ENCODE data around the gene TGIF1. TPM values are rescaled to one million over a fixed set of nuclear protein-coding genes. Genes with fewer than 3 reads are reported as not detected.

Gene TGIF1
- total RNA-seq, 2 donors from 2014 or later: 56.3 to 71.7 TPM

DNA sequence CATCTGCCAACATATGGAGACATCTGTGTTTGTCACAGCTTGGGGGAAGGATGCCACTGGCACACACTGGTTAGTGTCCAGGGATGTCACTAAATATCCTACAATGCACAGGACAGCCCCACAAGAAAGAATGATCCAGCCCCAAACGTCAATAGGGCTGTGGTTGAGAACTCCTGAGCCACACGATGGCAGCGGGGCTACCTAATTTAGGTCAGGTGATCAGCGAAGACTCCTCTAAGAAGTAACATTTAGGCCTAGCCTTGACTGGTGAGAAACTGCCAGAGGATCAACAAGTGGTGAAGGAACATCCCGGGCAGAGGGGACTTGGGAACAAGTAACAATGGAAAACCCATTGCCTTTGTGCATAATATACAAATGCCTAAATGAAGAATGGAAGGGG lies 5.0 kb upstream of the TGIF1 start:
- Mint-ChIP-seq H3K27me3 (no peaks in the 10 kb centered on the region), H3K27ac (peak overlapping the region; percentile 100), H3K4me1 (peaks cover 13% of the 10 kb centered on the region), H3K36me3 (ENCODE audit: low read depth) (no peaks in the 10 kb centered on the region), H3K4me3 (no peak overlapping the region)
- no peaks in the 10 kb centered on the region for H3K9me3 ChIP-seq (ENCODE audit: control insufficient read depth, low read length, poor library complexity, severe bottlenecking)
- DNase-seq (no peak), ATAC-seq (no peak)

- peak overlapping the region; percentile 96 for H3K4me3 Mint-ChIP-seq
- no peaks in the 10 kb centered on the region for H3K36me3 Mint-ChIP-seq (ENCODE audit: low read depth)
- peaks cover 21% of the 10 kb centered on the region for H3K4me1 Mint-ChIP-seq
- peak overlapping the region; percentile 100 for H3K27ac Mint-ChIP-seq
- DNase-seq (peak in 1 of 3 donors; percentile 13), ATAC-seq (no peak)
- H3K9me3 ChIP-seq (ENCODE audit: control insufficient read depth, low read length, poor library complexity, severe bottlenecking): no peaks in the 10 kb centered on the region
- no peaks in the 10 kb centered on the region for H3K27me3 Mint-ChIP-seq
Observed at GRCh38 chr18:3447068-3447894, 2.7 kb upstream of the TGIF1 start.

GRCh38 chr18:3447895-3448837 lies 1.8 kb upstream of the TGIF1 start:
- Mint-ChIP-seq H3K4me3 (peak overlapping the region; percentile 96), H3K4me1 (peaks cover 28% of the 10 kb centered on the region), H3K36me3 (ENCODE audit: low read depth) (no peaks in the 10 kb centered on the region), H3K27ac (peak overlapping the region; percentile 100), H3K27me3 (no peaks in the 10 kb centered on the region)
- DNase-seq (peak; percentile 70 to 82 (median 78)), ATAC-seq (peak; percentile 67)
- peaks cover 4% of the 10 kb centered on the region for H3K9me3 ChIP-seq (ENCODE audit: control insufficient read depth, low read length, poor library complexity, severe bottlenecking)

DNA sequence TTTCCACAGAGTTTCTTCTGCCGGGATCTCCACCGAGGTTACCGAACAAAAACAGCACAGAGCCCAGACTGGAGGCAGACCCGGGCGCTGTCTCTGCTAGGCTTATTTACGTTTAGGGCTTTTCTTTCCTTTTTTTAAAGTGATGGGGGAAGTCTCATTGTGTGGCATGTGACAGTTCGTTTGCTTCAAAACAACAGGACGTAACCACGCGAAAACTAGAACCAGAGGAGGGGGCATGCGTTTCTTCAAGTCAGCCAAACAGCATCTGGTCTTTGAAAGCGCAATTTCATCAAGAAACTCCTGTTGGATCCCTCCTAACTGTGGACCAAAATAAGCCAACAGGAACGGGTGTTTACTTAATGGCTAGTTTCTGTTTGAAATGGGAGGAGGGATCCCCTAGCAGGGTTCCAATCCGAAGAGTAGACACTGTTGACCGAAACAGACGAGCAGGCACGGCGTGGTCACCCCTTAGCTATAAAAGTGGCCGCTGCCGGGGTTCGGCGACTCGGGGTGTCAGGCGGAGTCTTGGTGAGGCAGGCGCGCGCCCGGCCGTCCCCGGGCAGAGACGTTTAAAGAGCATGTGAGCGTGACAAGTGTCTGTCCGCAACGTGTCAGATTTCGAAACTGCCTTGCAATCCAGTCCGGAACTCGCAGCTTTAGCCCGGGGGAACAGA lies 997 bp upstream of the TGIF1 start:
- H3K9me3 ChIP-seq (ENCODE audit: control insufficient read depth, low read length, poor library complexity, severe bottlenecking): peaks cover 4% of the 10 kb centered on the region
- Mint-ChIP-seq H3K27me3 (no peaks in the 10 kb centered on the region), H3K4me3 (peak overlapping the region; percentile 96), H3K4me1 (peaks cover 30% of the 10 kb centered on the region), H3K27ac (peak overlapping the region; percentile 100), H3K36me3 (ENCODE audit: low read depth) (no peaks in the 10 kb centered on the region)
- DNase-seq (peak; percentile 60 to 72 (median 68)), ATAC-seq (peak; percentile 62)

DNA sequence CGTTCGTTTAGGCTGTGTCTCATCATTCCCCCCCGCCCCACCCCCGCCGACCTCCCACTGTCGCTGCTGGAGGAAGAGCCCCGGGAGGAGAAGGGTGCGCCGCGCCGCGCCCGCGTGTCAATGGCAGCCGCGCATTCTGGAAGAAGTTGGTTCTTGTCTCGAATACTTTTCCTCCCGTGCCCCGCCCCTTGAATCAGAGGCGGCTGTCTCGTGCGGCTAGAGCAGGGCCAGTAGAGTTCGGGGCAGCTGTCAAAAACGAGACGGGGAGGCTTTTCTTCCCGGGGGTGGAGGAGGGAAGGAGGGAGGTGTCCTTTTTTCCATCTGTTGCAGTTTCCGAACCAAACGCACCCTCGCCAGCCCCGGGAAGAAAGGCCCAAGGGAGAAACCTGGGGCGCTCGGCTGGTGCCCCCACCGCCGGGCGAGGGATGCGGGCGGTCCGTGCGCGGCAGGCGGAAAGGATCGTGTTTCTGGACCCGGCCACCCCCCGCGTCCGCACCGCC lies 410 bp upstream of the TGIF1 start:
- no peaks in the 10 kb centered on the region for H3K27me3 Mint-ChIP-seq
- H3K27ac Mint-ChIP-seq: peak overlapping the region; percentile 100
- no peaks in the 10 kb centered on the region for H3K36me3 Mint-ChIP-seq (ENCODE audit: low read depth)
- H3K9me3 ChIP-seq (ENCODE audit: control insufficient read depth, low read length, poor library complexity, severe bottlenecking): peaks cover 4% of the 10 kb centered on the region
- peak overlapping the region; percentile 96 for H3K4me3 Mint-ChIP-seq
- ATAC-seq: peak; percentile 28
- peaks cover 30% of the 10 kb centered on the region for H3K4me1 Mint-ChIP-seq
- DNase-seq: peak in 1 of 3 donors; percentile 60

DNA sequence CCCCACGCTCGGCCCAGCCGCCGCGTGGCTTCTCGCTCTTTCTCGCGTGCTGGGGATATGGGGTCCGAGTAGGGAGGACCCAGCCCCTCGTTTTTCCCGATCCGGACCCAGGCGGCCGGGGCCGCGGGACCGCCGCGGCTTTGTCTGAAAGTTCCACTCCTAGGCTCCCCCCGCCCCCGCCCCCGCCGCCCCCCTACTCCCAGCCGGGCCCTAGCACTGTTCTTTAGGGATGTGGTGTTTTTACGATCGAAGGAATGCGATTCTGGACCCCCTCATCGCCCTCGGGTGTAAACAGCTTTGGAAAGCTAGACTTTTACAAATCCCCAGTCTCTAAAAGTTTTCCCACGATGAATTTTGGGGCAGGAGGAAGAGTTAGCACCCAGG lies 819 bp downstream of the TGIF1 start:
- Mint-ChIP-seq H3K4me3 (peak overlapping the region; percentile 96), H3K4me1 (peaks cover 33% of the 10 kb centered on the region), H3K27me3 (no peaks in the 10 kb centered on the region), H3K36me3 (ENCODE audit: low read depth) (no peaks in the 10 kb centered on the region), H3K27ac (peak overlapping the region; percentile 100)
- ATAC-seq (no peak), DNase-seq (no peak)
- peaks cover 4% of the 10 kb centered on the region for H3K9me3 ChIP-seq (ENCODE audit: control insufficient read depth, low read length, poor library complexity, severe bottlenecking)

- Mint-ChIP-seq H3K36me3 (ENCODE audit: low read depth) (peaks cover 2% of the 10 kb centered on the region), H3K4me3 (peak overlapping the region; percentile 96), H3K27ac (peak overlapping the region; percentile 100), H3K4me1 (peaks cover 36% of the 10 kb centered on the region), H3K27me3 (no peaks in the 10 kb centered on the region)
- H3K9me3 ChIP-seq (ENCODE audit: control insufficient read depth, low read length, poor library complexity, severe bottlenecking): peaks cover 4% of the 10 kb centered on the region
- DNase-seq (peak; percentile 58 to 81 (median 73)), ATAC-seq (peak; percentile 15)
Observed at GRCh38 chr18:3451183-3451988, 1.4 kb downstream of the TGIF1 start.

GRCh38 chr18:3451989-3452749 lies 2.2 kb downstream of the TGIF1 start:
- Mint-ChIP-seq H3K4me1 (peaks cover 35% of the 10 kb centered on the region), H3K36me3 (ENCODE audit: low read depth) (peaks cover 5% of the 10 kb centered on the region)

DNA sequence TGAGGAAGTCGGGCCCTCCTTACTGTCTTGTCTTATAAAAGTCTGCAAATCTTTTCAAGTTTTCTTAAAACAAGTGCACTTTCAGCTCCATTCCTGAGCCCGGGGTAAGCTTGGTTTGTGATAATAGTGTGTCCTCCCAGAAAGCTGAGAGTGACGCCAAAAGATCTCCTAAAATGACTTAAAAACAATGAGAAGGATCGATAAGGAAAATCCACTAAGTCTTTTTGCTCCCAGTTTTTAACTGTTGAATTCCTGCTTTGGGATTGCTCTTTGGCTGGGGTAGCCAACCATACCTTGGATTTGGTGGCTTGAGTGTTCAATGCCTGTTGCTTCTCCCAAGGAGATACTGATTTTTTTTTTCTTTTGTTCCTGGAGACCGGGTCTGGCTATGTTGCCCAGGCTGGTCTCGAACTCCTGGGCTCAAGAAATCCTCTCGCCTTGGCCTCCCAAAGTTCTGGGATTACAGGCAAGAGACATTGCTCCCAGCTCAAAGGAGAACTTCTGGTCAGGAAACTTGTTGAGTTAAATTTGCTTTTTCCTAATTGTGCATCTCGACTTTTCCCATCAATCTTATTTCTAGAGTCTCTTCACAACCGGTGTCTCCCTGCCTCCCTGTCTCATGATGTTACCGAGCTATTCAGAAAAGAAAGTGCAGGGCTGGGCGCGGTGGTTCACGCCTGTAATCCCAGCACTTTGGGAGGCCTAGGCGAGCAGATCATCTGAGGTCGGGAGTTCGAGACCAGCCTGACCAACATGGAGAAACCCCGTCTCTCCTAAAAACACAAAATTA lies 3.0 kb downstream of the TGIF1 start:
- peaks cover 4% of the 10 kb centered on the region for H3K9me3 ChIP-seq (ENCODE audit: control insufficient read depth, low read length, poor library complexity, severe bottlenecking)
- Mint-ChIP-seq H3K27me3 (no peaks in the 10 kb centered on the region), H3K4me3 (peak overlapping the region; percentile 96), H3K27ac (peak overlapping the region; percentile 100), H3K4me1 (peaks cover 41% of the 10 kb centered on the region), H3K36me3 (ENCODE audit: low read depth) (peaks cover 5% of the 10 kb centered on the region)
- no peak for ATAC-seq
- DNase-seq: no peak

More at GRCh38 chr18:3451989-3452749, 2.2 kb downstream of the TGIF1 start:
- peak overlapping the region; percentile 100 for H3K27ac Mint-ChIP-seq
- peak; percentile 11 to 22 (median 15) for DNase-seq
- ATAC-seq: no peak
- H3K4me3 Mint-ChIP-seq: peak overlapping the region; percentile 96
- no peaks in the 10 kb centered on the region for H3K27me3 Mint-ChIP-seq
- H3K9me3 ChIP-seq (ENCODE audit: control insufficient read depth, low read length, poor library complexity, severe bottlenecking): peaks cover 4% of the 10 kb centered on the region

DNA sequence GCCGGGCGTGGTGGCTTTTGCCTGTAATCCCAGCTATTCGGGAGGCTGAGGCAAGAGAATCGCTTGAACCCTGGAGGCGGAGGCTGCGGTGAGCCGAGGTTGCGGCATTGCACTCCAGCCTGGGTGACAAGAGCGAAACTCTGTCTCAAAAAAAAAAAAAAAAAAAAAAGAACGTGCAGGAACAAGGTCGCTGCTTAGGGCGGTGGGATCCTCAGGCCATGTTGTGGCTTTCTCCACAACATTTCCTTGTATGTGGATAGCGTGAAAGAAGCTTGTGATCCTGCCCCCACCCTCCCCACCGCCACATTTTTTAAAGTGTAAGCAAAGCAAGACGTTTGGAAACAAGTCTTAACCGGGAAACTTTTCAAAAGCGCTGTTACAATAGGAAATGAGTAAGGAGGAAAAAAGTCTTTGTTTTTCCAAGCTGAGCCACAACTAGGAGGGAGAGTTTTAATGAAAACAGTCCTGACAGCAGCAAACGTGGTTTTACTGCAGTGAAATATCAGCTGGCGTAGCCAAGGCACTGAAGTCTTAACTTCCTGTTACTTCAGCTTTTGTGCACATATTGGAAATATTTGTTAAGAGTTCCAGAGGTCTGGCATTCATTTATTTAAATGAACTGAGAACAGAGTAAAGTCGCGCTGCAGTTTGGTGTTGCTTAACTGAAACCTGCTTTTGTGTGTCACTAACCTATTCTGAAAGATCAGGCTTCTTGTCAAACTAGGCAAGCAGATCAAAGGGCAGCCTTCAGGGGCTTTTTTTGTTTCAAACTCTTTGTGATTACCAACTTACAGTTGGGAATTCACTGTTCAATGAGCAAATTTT lies 3.8 kb downstream of the TGIF1 start:
- H3K9me3 ChIP-seq (ENCODE audit: control insufficient read depth, low read length, poor library complexity, severe bottlenecking): peaks cover 4% of the 10 kb centered on the region
- Mint-ChIP-seq H3K4me3 (peak overlapping the region; percentile 96), H3K27ac (peak overlapping the region; percentile 100), H3K36me3 (ENCODE audit: low read depth) (peaks cover 5% of the 10 kb centered on the region), H3K27me3 (no peaks in the 10 kb centered on the region), H3K4me1 (peaks cover 41% of the 10 kb centered on the region)
- DNase-seq (no peak), ATAC-seq (no peak)

Measured in T-helper 17 cell (primary cell).